HG02623 (cell line): Measurements from ENCODE around the gene PPP2R2C.

Source experiments
- ATAC-seq: cut with Tn5 transposase; IDR thresholded peaks from one replicate; pipeline ENCODE4 v1.9.1; 2021; ENCODE audit warnings: moderate library complexity; ENCODE audit not compliant: unreplicated experiment

Gene PPP2R2C

GRCh38 chr4:6449746-6450369 is 22.6 kb downstream of the PPP2R2C start:
- ATAC-seq, result no peak

- no peak for ATAC-seq
Observed at GRCh38 chr4:6449335-6449734, 23.1 kb downstream of the PPP2R2C start.

GRCh38 chr4:6448476-6449170 is 23.8 kb downstream of the PPP2R2C start:
- no peak for ATAC-seq

GRCh38 chr4:6447672-6448171 is 24.7 kb downstream of the PPP2R2C start:
- no peak for ATAC-seq

- no peak for ATAC-seq
Observed at GRCh38 chr4:6446538-6447451, 25.6 kb downstream of the PPP2R2C start.

- ATAC-seq, result no peak
Observed at GRCh38 chr4:6446130-6446482, 26.3 kb downstream of the PPP2R2C start.

DNA sequence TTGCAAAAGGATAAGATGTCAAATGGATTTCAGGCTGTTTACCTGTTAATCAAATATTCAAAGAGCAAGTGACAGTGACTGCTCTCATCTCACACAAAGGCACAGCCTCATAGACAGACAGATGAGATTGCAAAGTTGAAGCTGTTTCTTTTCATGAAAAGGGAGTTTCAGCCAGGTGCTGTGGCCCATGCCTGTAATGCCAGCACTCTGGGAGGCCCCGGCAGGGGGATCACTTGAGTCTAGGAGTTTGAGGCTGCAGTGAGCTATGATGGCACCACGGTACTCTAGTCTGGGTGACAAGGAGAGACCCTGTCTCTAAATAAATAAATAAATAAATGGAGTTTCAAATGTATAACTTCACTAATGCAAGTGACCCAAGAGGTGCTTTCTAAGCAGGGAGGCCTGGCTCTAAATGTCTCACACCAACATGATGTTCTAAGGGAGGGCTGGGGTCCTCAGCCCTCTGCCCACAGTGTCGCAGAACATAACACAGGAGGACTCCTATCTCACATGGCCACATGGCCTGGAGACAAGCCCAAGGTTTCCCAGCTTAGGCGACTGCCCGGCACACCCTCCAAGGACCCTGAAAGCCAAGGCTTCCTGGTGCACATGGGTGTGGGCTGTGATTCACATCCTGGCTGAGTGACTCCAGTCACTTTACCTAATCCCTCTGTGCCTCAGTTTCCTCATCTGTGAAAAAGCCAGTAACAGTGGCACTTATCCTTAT is 26.8 kb downstream of the PPP2R2C start:
- no peak for ATAC-seq

DNA sequence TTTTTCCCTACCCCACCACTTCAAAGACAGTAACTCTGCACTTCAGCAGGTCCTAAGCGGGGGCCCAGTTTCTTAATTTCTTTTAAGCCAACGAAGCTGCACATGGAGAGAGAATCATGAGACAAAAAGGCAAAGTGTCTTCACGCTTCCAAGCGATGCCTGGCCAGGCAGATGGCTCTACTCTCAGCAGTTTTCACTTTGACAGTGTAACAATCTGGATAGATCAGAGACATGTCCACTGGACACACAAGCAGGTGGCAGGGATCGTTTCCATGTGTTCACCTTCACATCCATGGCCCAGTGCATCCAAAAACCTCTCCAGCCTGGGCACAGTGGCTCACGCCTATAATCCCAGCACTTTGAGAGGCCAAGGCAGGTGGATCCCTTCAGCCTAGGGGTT is 27.8 kb downstream of the PPP2R2C start:
- ATAC-seq, result no peak

DNA sequence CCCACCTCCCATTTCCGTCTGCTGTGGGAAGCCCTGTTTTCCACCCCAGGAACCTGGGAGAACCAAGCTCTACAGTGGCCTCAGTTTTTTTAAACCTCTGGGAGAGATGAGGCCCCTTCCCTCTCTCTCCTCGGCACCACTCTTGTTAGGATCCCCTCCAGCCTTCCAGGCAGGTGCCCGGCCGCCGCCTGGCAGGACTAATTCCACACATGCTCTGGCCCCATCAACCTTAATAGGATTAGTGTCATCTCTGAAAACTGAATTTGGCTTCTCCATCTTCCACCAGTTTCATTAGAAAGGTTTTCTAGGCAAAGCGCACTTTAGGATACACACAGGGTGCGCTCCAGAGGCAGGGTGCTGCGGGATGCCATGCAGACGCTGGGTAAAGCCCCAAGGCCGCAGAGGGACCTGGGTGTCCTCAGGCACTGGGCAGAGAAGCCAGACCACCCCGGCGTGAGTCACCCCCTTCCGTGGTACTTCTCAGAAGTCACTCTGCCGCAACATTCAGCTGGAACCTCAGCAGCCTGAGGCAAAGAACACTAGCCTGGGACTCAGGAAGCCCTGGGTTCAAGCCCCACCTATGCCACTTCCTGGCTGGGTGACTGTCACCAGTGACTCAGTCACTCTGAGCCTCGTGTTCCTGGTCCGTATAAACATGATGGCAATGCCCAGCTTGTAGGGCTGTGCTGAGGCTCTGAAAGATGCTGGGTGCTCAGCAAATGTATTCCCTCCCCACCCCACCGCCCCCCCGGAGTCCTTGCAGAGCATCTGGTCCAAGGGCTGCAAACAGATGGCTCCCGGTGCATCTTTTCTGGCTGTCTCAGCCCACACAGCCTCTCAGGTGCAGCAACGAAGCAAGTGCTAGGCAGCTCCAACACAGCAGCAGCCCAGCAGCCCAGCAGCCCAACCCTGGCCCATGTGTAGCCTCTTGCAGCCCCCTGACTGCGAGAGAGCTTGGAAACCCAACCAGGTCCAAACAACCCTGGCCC is 29.1 kb downstream of the PPP2R2C start:
- ATAC-seq, result no peak

GRCh38 chr4:6442555-6442954 is 29.9 kb downstream of the PPP2R2C start:
- no peak for ATAC-seq

- no peak for ATAC-seq
Observed at GRCh38 chr4:6441758-6442157, 30.7 kb downstream of the PPP2R2C start.

DNA sequence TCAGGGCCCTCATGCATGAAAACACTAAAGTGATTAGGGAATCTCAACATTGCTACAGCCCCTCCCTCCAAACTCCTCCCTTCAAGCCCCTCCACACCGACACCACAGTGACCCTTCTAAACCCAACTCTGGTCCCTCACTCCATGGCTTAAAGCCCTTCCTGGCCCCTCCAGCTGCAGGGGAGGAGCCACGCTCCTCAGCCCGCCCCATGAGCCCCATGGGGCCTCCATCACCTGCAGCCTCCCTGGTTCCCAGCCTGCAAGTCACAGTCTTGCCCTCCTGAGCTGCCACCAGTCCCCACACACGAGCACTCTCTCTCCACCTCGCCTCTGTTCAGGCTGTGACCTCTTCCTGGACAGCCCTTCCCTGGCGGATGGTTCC is 31.2 kb downstream of the PPP2R2C start:
- no peak for ATAC-seq

DNA sequence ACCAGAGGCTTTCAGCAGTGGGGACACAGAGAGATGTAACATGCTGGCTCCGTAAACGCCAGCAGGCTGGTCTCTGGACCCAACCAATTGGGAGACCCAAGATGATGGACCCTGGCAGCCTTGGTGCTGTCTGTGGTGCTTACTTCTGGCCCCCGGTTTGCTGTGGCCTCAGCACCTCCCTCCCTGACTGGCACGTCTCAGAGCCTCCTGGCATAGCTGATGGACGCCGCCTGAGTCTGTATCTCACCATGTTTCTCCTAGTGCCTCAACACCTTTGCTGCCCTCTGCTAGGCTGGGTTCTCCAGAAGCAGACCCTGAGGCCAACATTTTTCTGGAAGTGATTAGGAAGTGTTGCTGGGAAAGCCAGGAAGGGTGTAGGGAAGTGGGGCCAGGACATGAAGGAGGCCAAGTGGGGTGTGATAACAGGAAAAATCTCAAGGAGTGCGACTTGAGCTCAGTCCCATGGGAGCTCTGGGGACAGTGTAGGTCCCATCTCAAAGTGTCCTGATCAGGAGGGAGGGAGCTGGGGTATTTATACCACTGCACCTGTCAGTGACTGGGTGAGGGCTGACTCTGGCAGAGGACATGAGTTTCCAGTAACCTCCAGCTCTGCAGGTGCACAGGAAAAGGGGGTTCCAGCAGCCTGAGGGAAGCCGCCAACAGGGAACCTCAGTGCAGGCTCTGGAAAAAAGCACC is 31.8 kb downstream of the PPP2R2C start:
- no peak for ATAC-seq

DNA sequence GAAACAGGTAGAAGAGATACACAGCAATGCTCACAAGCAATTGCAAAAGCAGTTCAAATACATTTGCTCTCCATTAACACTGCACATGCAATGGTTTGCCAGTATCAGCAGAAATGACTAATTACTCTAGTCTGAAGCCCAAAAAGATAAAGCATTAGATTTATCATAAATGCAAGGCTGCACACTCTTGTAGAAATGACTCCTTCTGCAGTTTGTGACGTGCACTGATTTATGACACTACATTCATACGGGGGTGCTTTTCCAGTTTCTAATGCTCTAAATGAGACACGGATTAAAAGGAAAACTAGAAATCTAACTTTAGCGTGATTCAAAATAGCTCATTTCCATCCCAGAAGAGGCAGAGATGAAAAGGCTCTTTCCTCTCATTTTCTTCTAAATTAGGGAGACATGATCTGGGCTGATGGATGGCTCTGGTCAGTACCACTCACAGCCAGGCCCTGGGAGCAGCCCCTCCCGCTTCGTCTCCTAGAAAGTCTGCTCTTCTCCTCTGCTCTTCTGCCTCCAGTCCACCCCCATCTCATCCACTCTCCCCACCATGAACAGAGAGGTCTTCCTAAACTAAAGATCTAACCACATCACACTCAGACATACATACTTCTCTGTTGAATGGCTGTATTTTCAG is 33.2 kb downstream of the PPP2R2C start:
- no peak for ATAC-seq

DNA sequence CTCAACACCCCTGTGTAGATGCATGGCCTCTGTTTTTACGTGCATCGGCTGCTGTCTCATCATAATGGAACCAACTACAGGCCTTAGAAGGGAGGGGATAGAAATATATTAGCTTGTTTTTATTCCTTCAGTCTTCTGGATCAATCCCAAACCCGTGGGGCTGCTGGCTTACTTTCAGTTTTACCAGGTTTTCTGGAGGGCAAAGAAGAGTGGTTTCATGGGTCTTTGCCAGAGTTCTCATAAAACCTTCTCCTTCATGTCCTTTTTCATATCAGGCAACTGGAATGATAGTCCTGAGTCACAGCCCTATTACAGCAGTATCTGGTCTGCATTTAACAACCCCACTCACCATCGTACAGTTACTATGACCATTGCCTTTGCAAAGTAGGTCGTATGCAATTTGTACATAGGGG is 34.6 kb downstream of the PPP2R2C start:
- ATAC-seq, result no peak

GRCh38 chr4:6435010-6435409 is 37.4 kb downstream of the PPP2R2C start:
- ATAC-seq, result no peak

GRCh38 chr4:6430927-6431326 is 41.5 kb downstream of the PPP2R2C start:
- ATAC-seq, result no peak

- ATAC-seq, result no peak
Observed at GRCh38 chr4:6427439-6428090, 44.8 kb downstream of the PPP2R2C start.
